HepG2 (cell line): Measurements from ENCODE around the gene CAP2. TPM values are rescaled to one million over a fixed set of nuclear protein-coding genes. Genes with fewer than 3 reads are reported as not detected.

Source experiments
- ATAC-seq: fragments of 200-7000 bp; cut with Tn5 transposase; 3 replicates; pipeline ENCODE4 v1.9.1; 2020; ENCODE audit warnings: mild to moderate bottlenecking, moderate library complexity
- BruUV-seq: library from RNA; stranded (reverse); fragments of 400-500 nt; replicated peaks from 2 replicates; lab custom pipeline; 2021; lab: Mats Ljungman, UMichigan
- CTCF ChIA-PET: fragments of 300-600 bp; formaldehyde crosslinking; extraction: SDS; loops from one replicate; lab custom pipeline; 2021; ENCODE audit warnings: low total read pairs, inconsistent platforms, low intra/inter-chr PET ratio; lab: Yijun Ruan, JAX
- POLR2A ChIA-PET: fragments of 350-600 bp; sonication (Branson Sonifier 250); formaldehyde crosslinking; loops from one replicate; lab custom pipeline; 2020; ENCODE audit warnings: antibody characterized with exemption, inconsistent platforms; lab: Yijun Ruan, JAX
- DNase-seq: peaks from one replicate; pipeline ENCODE4 v3.0.0-alpha.2; 2015; ENCODE audit warnings: low spot score
- FAIRE-seq: peaks from 3 replicates; lab custom pipeline; 2011; peaks lifted over from hg19 to GRCh38; lab: Jason Lieb, UNC
- H2AFZ ChIP-seq: one replicate; pipeline ENCODE4 v1.6.1; 2011; ENCODE audit warnings: low read length, inconsistent platforms
- H3K27ac ChIP-seq: fragments of 300-600 bp; 3 replicates; pipeline ENCODE4 v1.8.0; 2011; ENCODE audit warnings: mixed run types, mild to moderate bottlenecking, mixed read lengths, low read length, inconsistent platforms; ENCODE audit not compliant: insufficient read depth; ENCODE audit errors: extremely low read length
- H3K27me3 ChIP-seq, 2 experiments: fragments of 200-600 bp in 1 of 2; 2 replicates in 1 of 2; 3 replicates in 1 of 2; pipeline versions ENCODE4 v1.6.0 to v1.8.0; 2011; ENCODE audit warnings: low read length in 2 of 2, mild to moderate bottlenecking in 2 of 2, moderate library complexity in 2 of 2, inconsistent platforms in 1 of 2; ENCODE audit not compliant: insufficient read depth in 2 of 2, control insufficient read depth in 1 of 2
- H3K36me3 ChIP-seq, 2 experiments: fragments of 200-600 bp in 1 of 2; replicated peaks in 1 of 2; 2 replicates in 1 of 2; 3 replicates in 1 of 2; pipeline versions ENCODE4 v1.5.1 to v1.8.0; 2011; ENCODE audit warnings: low read length in 2 of 2, inconsistent platforms in 1 of 2; ENCODE audit not compliant: insufficient read depth in 2 of 2, control insufficient read depth in 1 of 2
- H3K4me1 ChIP-seq: 2 replicates; pipeline ENCODE4 v1.5.1; 2012; ENCODE audit warnings: low read length, inconsistent platforms; ENCODE audit not compliant: insufficient read depth
- H3K4me2 ChIP-seq: 2 replicates; pipeline ENCODE4 v1.6.0; 2011; ENCODE audit warnings: low read depth, low read length, inconsistent platforms
- H3K4me3 ChIP-seq, 3 experiments: fragments of 200-600 bp in 1 of 3; sonication (generic), shearing (Covaris generic) in 1 of 3; replicated peaks in 1 of 3; 2 replicates each; pipeline ENCODE4 v1.5.1; 2011 to 2016; ENCODE audit warnings: low read length in 3 of 3, inconsistent platforms in 2 of 3, low read depth in 2 of 3, mild to moderate bottlenecking in 2 of 3, control low read depth in 1 of 3, mixed read lengths in 1 of 3; ENCODE audit not compliant: insufficient read depth in 1 of 3
- H3K79me2 ChIP-seq: one replicate; pipeline ENCODE4 v1.6.1; 2011; ENCODE audit warnings: low read length, inconsistent platforms; ENCODE audit not compliant: insufficient read depth
- H3K9ac ChIP-seq: 2 replicates; pipeline ENCODE4 v1.6.0; 2011; ENCODE audit warnings: mild to moderate bottlenecking, low read depth, low read length, inconsistent platforms; ENCODE audit not compliant: insufficient read depth
- H3K9me3 ChIP-seq: 2 replicates; pipeline ENCODE4 v1.5.1; 2012; ENCODE audit warnings: mild to moderate bottlenecking, low read length
- H4K20me1 ChIP-seq: 2 replicates; pipeline ENCODE4 v1.6.0; 2011; ENCODE audit warnings: inconsistent platforms, mild to moderate bottlenecking, low read length, moderate library complexity; ENCODE audit not compliant: insufficient read depth
- ATF1 ChIP-seq: IDR thresholded peaks from 2 replicates; pipeline ENCODE4 v1.6.1; 2016; ENCODE audit warnings: mild to moderate bottlenecking, control low read depth
- CBX1 ChIP-seq: IDR thresholded peaks from one replicate; pipeline ENCODE4 v1.6.1; 2016; ENCODE audit warnings: antibody characterized with exemption, low read depth
- HNRNPK ChIP-seq: fragments of 200-400 bp; formaldehyde crosslinking; IDR thresholded peaks from 2 replicates; pipeline ENCODE4 v1.6.1; 2018; ENCODE audit warnings: low read length, low read depth, moderate library complexity, mild to moderate bottlenecking; ENCODE audit not compliant: poor library complexity, severe bottlenecking
- HOXA7 ChIP-seq: sonication (generic); formaldehyde crosslinking; IDR thresholded peaks from 2 replicates; pipeline ENCODE4 v1.8.1; 2022; ENCODE audit warnings: mild to moderate bottlenecking, missing genetic modification reagents, moderate library complexity
- MAFG ChIP-seq: sonication (generic); formaldehyde crosslinking; IDR thresholded peaks from 2 replicates; pipeline ENCODE4 v1.5.1; 2020; ENCODE audit warnings: mild to moderate bottlenecking, missing genetic modification reagents
- PHB2 ChIP-seq: fragments of 450-650 bp; IDR thresholded peaks from 2 replicates; pipeline ENCODE4 v1.6.1; 2018; ENCODE audit not compliant: partially characterized antibody
- SP4 ChIP-seq: sonication (generic); formaldehyde crosslinking; IDR thresholded peaks from 2 replicates; pipeline ENCODE4 v1.8.1; 2023; ENCODE audit warnings: mild to moderate bottlenecking, missing genetic modification reagents
- TBX3 ChIP-seq: fragments of 450-650 bp; IDR thresholded peaks from 2 replicates; pipeline ENCODE4 v1.6.1; 2017; ENCODE audit warnings: antibody characterized with exemption, mild to moderate bottlenecking, inconsistent platforms, borderline replicate concordance
- TRIM24 ChIP-seq: sonication (generic); formaldehyde crosslinking; IDR thresholded peaks from 2 replicates; pipeline ENCODE4 v1.8.0; 2022; ENCODE audit warnings: mild to moderate bottlenecking, missing genetic modification reagents
- U2AF2 ChIP-seq: fragments of 200-400 bp; formaldehyde crosslinking; IDR thresholded peaks from 2 replicates; pipeline ENCODE4 v1.6.1; 2017; ENCODE audit warnings: low read depth, mild to moderate bottlenecking, low read length
- WIZ ChIP-seq: sonication (generic); formaldehyde crosslinking; IDR thresholded peaks from 2 replicates; pipeline ENCODE4 v1.5.1; 2020; ENCODE audit warnings: mild to moderate bottlenecking, missing genetic modification reagents
- ZNF614 ChIP-seq: IDR thresholded peaks from 2 replicates; pipeline ENCODE4 v1.6.1; 2018; ENCODE audit warnings: missing biosample characterization, missing genetic modification reagents, inconsistent platforms, borderline replicate concordance
- ZNF615 ChIP-seq: sonication (generic); formaldehyde crosslinking; IDR thresholded peaks from 2 replicates; pipeline ENCODE4 v1.5.0; 2020; ENCODE audit warnings: mild to moderate bottlenecking, missing genetic modification reagents, borderline replicate concordance
- ZNF749 ChIP-seq: sonication (generic); formaldehyde crosslinking; IDR thresholded peaks from 2 replicates; pipeline ENCODE4 v1.8.0; 2022; ENCODE audit warnings: mild to moderate bottlenecking, missing genetic modification reagents, moderate library complexity, borderline replicate concordance
- ZNF782 ChIP-seq: sonication (generic); formaldehyde crosslinking; IDR thresholded peaks from 2 replicates; pipeline ENCODE4 v1.4.0; 2020; ENCODE audit warnings: missing genetic modification reagents, mild to moderate bottlenecking, borderline replicate concordance
- WGBS: methylation state at CpG from one replicate; pipeline ENCODE4 v1.1.6; 2017; ENCODE audit warnings: low lambda C conversion rate; 5-methylcytosine and 5-hydroxymethylcytosine counted together
- in situ Hi-C: cut with HindIII; loops from 2 replicates; pipeline ENCODE4 v1.10.0; 2017; ENCODE audit warnings: low pct_unique_long_range_greater_than_20kb; ENCODE audit not compliant: extremely low pct_ligation_motif_present
- intact Hi-C: fragments of 100-400 bp; cut with micrococcal nuclease; formaldehyde crosslinking; loops from one replicate; pipeline ENCODE4 v1.10.0; 2022; ENCODE audit not compliant: unreplicated experiment
- polyA plus RNA-seq, 8 experiments: library from polyadenylated mRNA; depleted of rRNA in 3 of 8; stranded (reverse) in 7 of 8; unstranded in 1 of 8; fragments of >200 nt; fragmentation: Illumina TruSeq in 4 of 8; extraction: Trizol in 4 of 8; gene quantifications; 2 replicates each; pipeline versions ENCODE4 v1.2.1 to v1.2.3, GENCODE V29; 2011 to 2016; ENCODE audit warnings: low read depth in 4 of 8, missing spikeins in 1 of 8, mixed read lengths in 1 of 8; ENCODE audit not compliant: insufficient read depth in 1 of 8
- total RNA-seq, 5 experiments: library from RNA; depleted of rRNA; stranded (reverse); fragments of >200 nt; fragmentation: Illumina TruSeq; extraction: Trizol; gene quantifications; 2 replicates each; pipeline ENCODE4 v1.2.3, GENCODE V29; 2016; ENCODE audit warnings: low read depth in 1 of 5
- TF ChIP-seq, protein P1 (sequence below): sonication (generic); formaldehyde crosslinking; IDR thresholded peaks from 2 replicates; pipeline ENCODE4 v1.8.1; 2023; ENCODE audit warnings: mild to moderate bottlenecking, missing genetic modification reagents

The CAP2 gene
- total and polyA plus RNA-seq, 2 of the 13 experiments (the other 11 are each of a cell fraction or from before 2014, with no cell fraction given) = 7.9 to 53.1 TPM

DNA sequence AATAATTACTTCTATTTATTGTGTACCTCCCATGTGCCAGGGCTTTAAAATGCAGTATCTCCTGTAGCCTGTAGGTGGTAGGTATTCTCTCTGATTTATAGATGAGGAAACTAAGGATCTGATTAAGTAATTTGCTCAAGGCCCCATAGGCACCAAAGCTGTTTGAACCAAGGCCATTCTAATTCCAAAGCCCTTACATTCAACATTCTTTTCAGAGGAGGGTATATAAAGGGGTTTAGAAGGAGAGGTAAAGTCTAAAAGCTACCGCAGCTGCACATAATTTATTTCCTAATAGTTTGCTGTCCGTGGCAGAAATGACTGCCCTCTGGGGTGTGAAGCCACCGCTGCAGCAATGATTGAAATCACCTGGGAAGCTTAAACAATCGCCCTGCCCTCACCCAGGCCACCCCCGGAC, 111.7 kb downstream of the CAP2 start:
- H3K27me3 ChIP-seq = no peaks in the 10 kb centered on the region
- no peak overlapping the region for H3K4me3 ChIP-seq
- H3K9ac ChIP-seq = no peak overlapping the region
- H3K27ac ChIP-seq = no peak overlapping the region
- no TSS peak for BruUV-seq
- intact Hi-C loops = no loop called here
- in situ Hi-C loops = no loop called here
- no peaks in the 10 kb centered on the region for H3K4me1 ChIP-seq
- H3K9me3 ChIP-seq = no peaks in the 10 kb centered on the region
- no peak overlapping the region for H3K4me2 ChIP-seq
- H4K20me1 ChIP-seq = no peaks in the 10 kb centered on the region
- ChIA-PET CTCF (no interaction called here), POLR2A (no interaction called here)
- FAIRE-seq = no peak
- 90% methylated on average over 5 of the region's 5 CpGs for WGBS
- ATAC-seq = peak; percentile 73
- H3K36me3 ChIP-seq = no peaks in the 10 kb centered on the region
- no peak overlapping the region for H2AFZ ChIP-seq
- no peaks in the 10 kb centered on the region for H3K79me2 ChIP-seq
- TF ChIP-seq ATF1 (CRISPR knock-in tag) = no peak
- no peak for TF ChIP-seq ZNF782 (CRISPR knock-in tag)
- TF ChIP-seq SP4 (CRISPR knock-in tag) = no peak
- no peak for TF ChIP-seq MAFG (CRISPR knock-in tag)
- TF ChIP-seq TRIM24 (CRISPR knock-in tag) = no peak
- TF ChIP-seq HOXA7 (CRISPR knock-in tag) = no peak
- no peak for TF ChIP-seq ZNF614 (CRISPR knock-in tag)
- no peak for TF ChIP-seq PHB2
- no peak for TF ChIP-seq HNRNPK
- no peak for TF ChIP-seq ZNF749
- no peak for TF ChIP-seq U2AF2
- TF ChIP-seq ZNF615 (CRISPR knock-in tag) = no peak
- no peak for TF ChIP-seq CBX1
- no peak for TF ChIP-seq WIZ (CRISPR knock-in tag)
- TF ChIP-seq, protein P1, sequence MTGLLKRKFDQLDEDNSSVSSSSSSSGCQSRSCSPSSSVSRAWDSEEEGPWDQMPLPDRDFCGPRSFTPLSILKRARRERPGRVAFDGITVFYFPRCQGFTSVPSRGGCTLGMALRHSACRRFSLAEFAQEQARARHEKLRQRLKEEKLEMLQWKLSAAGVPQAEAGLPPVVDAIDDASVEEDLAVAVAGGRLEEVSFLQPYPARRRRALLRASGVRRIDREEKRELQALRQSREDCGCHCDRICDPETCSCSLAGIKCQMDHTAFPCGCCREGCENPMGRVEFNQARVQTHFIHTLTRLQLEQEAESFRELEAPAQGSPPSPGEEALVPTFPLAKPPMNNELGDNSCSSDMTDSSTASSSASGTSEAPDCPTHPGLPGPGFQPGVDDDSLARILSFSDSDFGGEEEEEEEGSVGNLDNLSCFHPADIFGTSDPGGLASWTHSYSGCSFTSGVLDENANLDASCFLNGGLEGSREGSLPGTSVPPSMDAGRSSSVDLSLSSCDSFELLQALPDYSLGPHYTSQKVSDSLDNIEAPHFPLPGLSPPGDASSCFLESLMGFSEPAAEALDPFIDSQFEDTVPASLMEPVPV (CRISPR knock-in tag) = no peak
- TF ChIP-seq TBX3 = no peak
- peak; percentile 15 for DNase-seq
